K562 (cell line): ENCODE measurements around the gene TXNL4A. TPM values are rescaled to one million over a fixed set of nuclear protein-coding genes. Genes with fewer than 3 reads are reported as not detected.

Experiments
- ATAC-seq: fragments of 200-7000 bp; cut with Tn5 transposase; 3 replicates; pipeline ENCODE4 v1.9.1; 2020; ENCODE audit warnings: moderate library complexity
- BruUV-seq: library from RNA; stranded (reverse); fragments of 400-500 nt; replicated peaks from 2 replicates; lab custom pipeline; 2021; lab: Mats Ljungman, UMichigan
- CTCF ChIA-PET: fragments of 300-600 bp; formaldehyde crosslinking; extraction: SDS; loops from one replicate; lab custom pipeline; 2021; ENCODE audit warnings: low intra/inter-chr PET ratio; lab: Yijun Ruan, JAX
- POLR2A ChIA-PET: fragments of 300-600, 350-650 bp; sonication (Branson Sonifier 250); formaldehyde crosslinking; extraction: SDS; loops from one replicate; lab custom pipeline; 2021; ENCODE audit warnings: antibody characterized with exemption, inconsistent platforms; lab: Yijun Ruan, JAX
- DNase-seq, 4 experiments: peaks; one replicate each; pipeline versions ENCODE4 v3.0.0 to v3.0.0-alpha.2; 2011 to 2018; ENCODE audit warnings: low spot score in 3 of 4, mixed read lengths in 3 of 4; ENCODE audit errors: extremely low read depth in 1 of 4
- FAIRE-seq: peaks from 2 replicates; lab custom pipeline; 2011; peaks lifted over from hg19 to GRCh38; lab: Jason Lieb, UNC
- H2AFZ ChIP-seq: 2 replicates; pipeline ENCODE4 v1.6.0; 2011; ENCODE audit warnings: low read depth, low read length, control low read depth, inconsistent platforms
- H3K27ac ChIP-seq: fragments of 200-600 bp; 3 replicates; pipeline ENCODE4 v1.8.0; 2011; ENCODE audit warnings: low read depth, mild to moderate bottlenecking, control low read depth, inconsistent platforms, low read length, moderate library complexity, mixed read lengths; ENCODE audit errors: extremely low read depth
- H3K27me3 ChIP-seq, 2 experiments: fragments of 300-600 bp in 1 of 2; 2 replicates in 1 of 2; 3 replicates in 1 of 2; pipeline versions ENCODE4 v1.6.0 to v1.8.0; 2011; ENCODE audit warnings: inconsistent platforms in 2 of 2, low read length in 2 of 2, mild to moderate bottlenecking in 1 of 2, mixed read lengths in 1 of 2, moderate library complexity in 1 of 2; ENCODE audit not compliant: control insufficient read depth in 2 of 2, insufficient read depth in 2 of 2
- H3K36me3 ChIP-seq: fragments of 300-600 bp; 3 replicates; pipeline ENCODE4 v1.8.0; 2011; ENCODE audit warnings: mild to moderate bottlenecking, low read length, inconsistent platforms; ENCODE audit not compliant: control insufficient read depth, insufficient read depth
- H3K4me1 ChIP-seq, 2 experiments: fragments of 200-600 bp in 1 of 2; replicated peaks in 1 of 2; 2 replicates in 1 of 2; 3 replicates in 1 of 2; pipeline versions ENCODE4 v1.5.1 to v1.8.0; 2011; ENCODE audit warnings: inconsistent platforms in 2 of 2, low read length in 2 of 2, mild to moderate bottlenecking in 1 of 2, mixed read lengths in 1 of 2, moderate library complexity in 1 of 2; ENCODE audit not compliant: control insufficient read depth in 2 of 2, insufficient read depth in 2 of 2
- H3K4me2 ChIP-seq: 2 replicates; pipeline ENCODE4 v1.6.1; 2011; ENCODE audit warnings: low read length, control low read depth, inconsistent platforms, mixed read lengths; ENCODE audit not compliant: insufficient read depth
- H3K4me3 ChIP-seq: fragments of 200-600 bp; sonication (generic), shearing (Covaris generic); 2 replicates; pipeline ENCODE4 v1.5.1; 2016; ENCODE audit warnings: control low read depth, inconsistent platforms
- H3K79me2 ChIP-seq: fragments of 200-600 bp; 3 replicates; pipeline ENCODE4 v1.8.0; 2011; ENCODE audit warnings: low read length, inconsistent platforms; ENCODE audit not compliant: control insufficient read depth, insufficient read depth
- H3K9ac ChIP-seq, 2 experiments: 2 replicates each; pipeline versions ENCODE4 v1.6.0 to v1.6.1; 2011; ENCODE audit warnings: low read depth in 2 of 2, low read length in 2 of 2, control low read depth in 1 of 2, inconsistent platforms in 1 of 2, mild to moderate bottlenecking in 1 of 2, mixed read lengths in 1 of 2; ENCODE audit not compliant: insufficient read depth in 1 of 2
- H3K9me1 ChIP-seq: one replicate; pipeline ENCODE4 v1.6.0; 2011; ENCODE audit warnings: inconsistent platforms, mild to moderate bottlenecking, low read length, moderate library complexity; ENCODE audit not compliant: control insufficient read depth, insufficient read depth
- H3K9me3 ChIP-seq: replicated peaks from 2 replicates; pipeline ENCODE4 v1.5.1; 2011; ENCODE audit warnings: low read depth, low read length, inconsistent platforms; ENCODE audit not compliant: control insufficient read depth, insufficient read depth
- H4K20me1 ChIP-seq: replicated peaks from 2 replicates; pipeline ENCODE4 v1.6.1; 2011; ENCODE audit warnings: low read length, inconsistent platforms, mixed read lengths; ENCODE audit not compliant: control insufficient read depth, insufficient read depth
- CBFA2T3 ChIP-seq: fragments of 450-650 bp; IDR thresholded peaks from 2 replicates; pipeline ENCODE4 v1.6.1; 2017
- HMG20B ChIP-seq: fragments of 250-450 bp; sonication (Bioruptor Pico); IDR thresholded peaks from 2 replicates; pipeline ENCODE4 v1.5.0; 2021; ENCODE audit warnings: mild to moderate bottlenecking
- SREBF1 ChIP-seq: fragments of 150-350 bp; IDR thresholded peaks from 2 replicates; pipeline ENCODE4 v1.6.1; 2014; ENCODE audit warnings: antibody characterized with exemption, low read depth, low read length, borderline replicate concordance
- THRB ChIP-seq: fragments of 450-650 bp; formaldehyde crosslinking; conservative IDR thresholded peaks from 2 replicates; pipeline ENCODE4 v1.4.0; 2022; ENCODE audit warnings: mild to moderate bottlenecking, missing genetic modification characterization
- ZFP36 ChIP-seq: fragments of 150-350 bp; IDR thresholded peaks from 2 replicates; pipeline ENCODE4 v1.6.1; 2018; ENCODE audit warnings: low read length, low read depth; ENCODE audit not compliant: partially characterized antibody
- ZFPM2 ChIP-seq: fragments of 250-450 bp; sonication (Bioruptor Pico); IDR thresholded peaks from 2 replicates; pipeline ENCODE4 v1.5.1; 2022; ENCODE audit warnings: mild to moderate bottlenecking
- WGBS: fragments of 100-300 bp; shearing (Covaris generic); methylation state at CpG from one replicate; pipeline ENCODE4 v1.1.6; 2016; ENCODE audit warnings: low coverage, mixed read lengths; ENCODE audit not compliant: insufficient coverage; ENCODE audit errors: missing lambda C conversion rate; 5-methylcytosine and 5-hydroxymethylcytosine counted together
- in situ Hi-C: fragments of 300-500 bp; cut with MboI; formaldehyde crosslinking; loops from 4 replicates; pipeline ENCODE4 v1.15.0; 2018; ENCODE audit warnings: inconsistent platforms, mixed read lengths
- intact Hi-C: fragments of 100-400 bp; cut with micrococcal nuclease; formaldehyde crosslinking; loops from 2 replicates; pipeline ENCODE4 v1.14.2; 2022
- polyA plus RNA-seq, 8 experiments: library from polyadenylated mRNA; depleted of rRNA in 4 of 8; stranded (reverse) in 5 of 8; unstranded in 3 of 8; fragments of >200 nt; fragmentation: Nextera tagmentation in 2 of 8; fragmentation: Illumina TruSeq in 1 of 8; extraction: Ambion mirVana in 2 of 8; extraction: Trizol in 1 of 8; gene quantifications; 2 replicates each; pipeline versions ENCODE4 v1.2.1 to v1.2.3, GENCODE V29; 2011 to 2014; ENCODE audit warnings: inconsistent platforms in 1 of 8, missing spikeins in 1 of 8
- total RNA-seq, 7 experiments: library from RNA; depleted of rRNA in 6 of 7; stranded (reverse); fragments of >200 nt in 6 of 7; fragmentation: Illumina TruSeq in 2 of 7; extraction: Trizol in 2 of 7; gene quantifications; 2 replicates each; pipeline versions ENCODE4 v1.2.1 to v1.2.3, GENCODE V29; 2011 to 2021; ENCODE audit warnings: low replicate concordance in 1 of 7

The TXNL4A gene
- total and polyA plus RNA-seq, 9 of the 15 experiments (the other 6 are each of a cell fraction or from before 2014, with no cell fraction given) = 27.0 to 132 (median 87.5) TPM

GRCh38 chr18:79923896-79924585 lies 64.3 kb downstream of the TXNL4A start:
- H3K79me2 ChIP-seq = no peaks in the 10 kb centered on the region
- H3K4me2 ChIP-seq = no peak overlapping the region
- H2AFZ ChIP-seq = no peak overlapping the region
- H3K9me3 ChIP-seq = 0 out of 2 replicates have a peak, but pooled peaks cover 2% of the 10 kb centered on the region
- no peaks in the 10 kb centered on the region for H3K27me3 ChIP-seq
- H3K27ac ChIP-seq = no peak overlapping the region
- CTCF ChIA-PET = no interaction called here
- no peaks in the 10 kb centered on the region for H4K20me1 ChIP-seq
- BruUV-seq = no TSS peak
- no peaks in the 10 kb centered on the region; a peak in 1 of 5 replicates for H3K4me1 ChIP-seq
- no peak overlapping the region for H3K4me3 ChIP-seq
- WGBS = 91% methylated on average over 15 of the region's 26 CpGs
- H3K36me3 ChIP-seq = no peaks in the 10 kb centered on the region
- TF ChIP-seq ZFP36 = no peak
- no peak for TF ChIP-seq THRB (CRISPR knock-in tag)
- no peak for TF ChIP-seq ZFPM2 (CRISPR knock-in tag)
- no peak for TF ChIP-seq HMG20B
- TF ChIP-seq CBFA2T3 = no peak
- no peak for TF ChIP-seq SREBF1
- H3K9ac ChIP-seq = no peak overlapping the region
- ATAC-seq (no peak), DNase-seq (no peak), FAIRE-seq (no peak)
- in situ Hi-C loops = no loop called here
- intact Hi-C loops = no loop called here
- H3K9me1 ChIP-seq = no peaks in the 10 kb centered on the region
- POLR2A ChIA-PET = no interaction called here
